GM23248 (cell line): Measurements from ENCODE around the gene PTPRN2.

Experiments
- EZH2 ChIP-seq: fragments of 200-600 bp; sonication (generic); IDR thresholded peaks from 2 replicates; pipeline ENCODE4 v1.6.1; 2018; ENCODE audit warnings: antibody characterized with exemption, mild to moderate bottlenecking; ENCODE audit not compliant: insufficient read depth, poor library complexity, severe bottlenecking
- EZH2phosphoT487 ChIP-seq: fragments of 200-600 bp; sonication (generic); IDR thresholded peaks from 2 replicates; pipeline ENCODE4 v1.6.1; 2018; ENCODE audit warnings: antibody characterized with exemption, moderate library complexity, mild to moderate bottlenecking, low read depth; ENCODE audit not compliant: insufficient read depth

DNA sequence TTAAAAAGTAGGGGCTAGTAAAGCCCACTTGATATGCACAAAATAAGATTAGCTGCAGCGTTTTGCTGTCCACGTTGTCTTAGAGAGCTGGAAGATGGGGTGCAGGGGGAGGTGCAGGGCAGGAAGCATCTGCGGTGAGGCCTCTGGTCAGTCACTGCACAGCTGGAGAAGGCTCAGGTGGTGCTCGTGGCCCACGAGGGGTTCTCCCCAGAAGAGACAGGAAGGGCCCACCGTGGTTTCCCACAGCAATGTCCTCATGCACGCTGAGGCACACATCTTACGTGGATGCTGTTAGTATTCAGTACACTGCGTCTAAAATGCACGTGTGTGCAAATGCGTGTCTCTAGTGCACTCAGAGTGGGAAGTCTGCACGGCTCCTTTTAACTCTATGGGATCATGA lies 582.1 kb downstream of the PTPRN2 start:
- TF ChIP-seq EZH2 (no peak), EZH2phosphoT487 (no peak)
